ENCODE results near the gene CEACAM19. TPM values are rescaled to one million over a fixed set of nuclear protein-coding genes. Genes with fewer than 3 reads are reported as not detected.

Gene CEACAM19
- total RNA-seq, 1 experiment from 2014 or later: 13.2 TPM

- ChIA-PET CTCF (interaction anchor here (0.5 to 2.1 kb wide), 10 partner anchors 9 to 73 kb away, joined by 3 to 8 read pairs (median 4); no protein-coding TSS in a partner anchor), POLR2A (interaction anchor here (0.6 to 2.9 kb wide), 9 partner anchors 8 to 98 kb away, joined by 3 to 18 read pairs (median 5); no protein-coding TSS in a partner anchor)
Observed at GRCh38 chr19:44643605-44644401, 27.5 kb upstream of the CEACAM19 start, which contains the start of gene PVR. PVR (plus strand) TSS chr19:44643910; CDS start chr19:44644097, 187 bp downstream.

GRCh38 chr19:44644402-44645016, 26.8 kb upstream of the CEACAM19 start:
- TF ChIP-seq CTCF (IDR thresholded peaks at IDR 0.05; ENCODE audit: unreplicated experiment): no peak
- Mint-ChIP-seq H3K9me3 (ENCODE audit: unreplicated experiment) (no peaks in the 10 kb centered on the region), H3K27me3 (ENCODE audit: insufficient read depth, unreplicated experiment) (no peaks in the 10 kb centered on the region), H3K4me1 (ENCODE audit: insufficient read depth, unreplicated experiment) (peaks cover 31% of the 10 kb centered on the region), H3K4me3 (ENCODE audit: unreplicated experiment) (peak overlapping the region; percentile 84), H3K27ac (ENCODE audit: low read depth, unreplicated experiment) (peak overlapping the region; percentile 63), H3K36me3 (ENCODE audit: insufficient read depth, unreplicated experiment) (peaks cover 25% of the 10 kb centered on the region)
- intact Hi-C loops (cut with micrococcal nuclease): loop anchor here (1.0 kb wide), 1 partner anchor 56 kb away; no protein-coding TSS in a partner anchor
- CTCF ChIA-PET: interaction anchor here (0.7 to 2.1 kb wide), 5 partner anchors 8 to 73 kb away, joined by 3 to 8 read pairs (median 7); no protein-coding TSS in a partner anchor
- no TSS peak for BruUV-seq (replicated peaks)
- POLR2A ChIA-PET: interaction anchor here (0.6 to 2.9 kb wide), 8 partner anchors 9 to 97 kb away, joined by 3 to 18 read pairs (median 6); no protein-coding TSS in a partner anchor
- peak; percentile 76 for DNase-seq (ENCODE audit: unreplicated experiment)

More at GRCh38 chr19:44643605-44644401, 27.5 kb upstream of the CEACAM19 start, which contains the start of gene PVR:
- H3K36me3 Mint-ChIP-seq (ENCODE audit: insufficient read depth, unreplicated experiment): peaks cover 18% of the 10 kb centered on the region
- H3K9me3 Mint-ChIP-seq (ENCODE audit: unreplicated experiment): no peaks in the 10 kb centered on the region
- H3K27me3 Mint-ChIP-seq (ENCODE audit: insufficient read depth, unreplicated experiment): no peaks in the 10 kb centered on the region
- H3K4me1 Mint-ChIP-seq (ENCODE audit: insufficient read depth, unreplicated experiment): peaks cover 30% of the 10 kb centered on the region
- intact Hi-C loops (cut with micrococcal nuclease): loop anchor here (1.0 kb wide), 1 partner anchor 56 kb away; no protein-coding TSS in a partner anchor
- H3K4me3 Mint-ChIP-seq (ENCODE audit: unreplicated experiment): peak within 1 kb of the TSS; percentile 84
- DNase-seq (ENCODE audit: unreplicated experiment): peak; percentile 82
- no peak for TF ChIP-seq CTCF (IDR thresholded peaks at IDR 0.05; ENCODE audit: unreplicated experiment)
- BruUV-seq (replicated peaks): TSS peak; percentile 63
- peak within 1 kb of the TSS; percentile 63 for H3K27ac Mint-ChIP-seq (ENCODE audit: low read depth, unreplicated experiment)

GRCh38 chr19:44645407-44646048, 25.8 kb upstream of the CEACAM19 start:
- intact Hi-C loops (cut with micrococcal nuclease): no loop called here
- Mint-ChIP-seq H3K9me3 (ENCODE audit: unreplicated experiment) (no peaks in the 10 kb centered on the region), H3K27ac (ENCODE audit: low read depth, unreplicated experiment) (peak overlapping the region; percentile 16), H3K4me1 (ENCODE audit: insufficient read depth, unreplicated experiment) (peaks cover 20% of the 10 kb centered on the region), H3K36me3 (ENCODE audit: insufficient read depth, unreplicated experiment) (peaks cover 34% of the 10 kb centered on the region), H3K27me3 (ENCODE audit: insufficient read depth, unreplicated experiment) (no peaks in the 10 kb centered on the region), H3K4me3 (ENCODE audit: unreplicated experiment) (peak overlapping the region; percentile 49)
- DNase-seq (ENCODE audit: unreplicated experiment): no peak
- ChIA-PET POLR2A (interaction anchor here (1.2 to 2.6 kb wide), 3 partner anchors 10 to 75 kb away, joined by 4 to 15 read pairs (median 10); no protein-coding TSS in a partner anchor), CTCF (interaction anchor here (0.6 to 1.7 kb wide), 4 partner anchors 9 to 110 kb away, joined by 3 to 4 read pairs (median 3); no protein-coding TSS in a partner anchor)
- TSS peak; percentile 32 for BruUV-seq (replicated peaks)
- TF ChIP-seq CTCF (IDR thresholded peaks at IDR 0.05; ENCODE audit: unreplicated experiment): no peak

Measured in MCF 10A (cell line).